HG02870 (cell line): ENCODE results near the gene ERC1.

Experiments used
- ATAC-seq: cut with Tn5 transposase; IDR thresholded peaks from one replicate; pipeline ENCODE4 v1.9.1; 2021; ENCODE audit warnings: mild to moderate bottlenecking, moderate library complexity; ENCODE audit not compliant: unreplicated experiment

ERC1 gene

DNA sequence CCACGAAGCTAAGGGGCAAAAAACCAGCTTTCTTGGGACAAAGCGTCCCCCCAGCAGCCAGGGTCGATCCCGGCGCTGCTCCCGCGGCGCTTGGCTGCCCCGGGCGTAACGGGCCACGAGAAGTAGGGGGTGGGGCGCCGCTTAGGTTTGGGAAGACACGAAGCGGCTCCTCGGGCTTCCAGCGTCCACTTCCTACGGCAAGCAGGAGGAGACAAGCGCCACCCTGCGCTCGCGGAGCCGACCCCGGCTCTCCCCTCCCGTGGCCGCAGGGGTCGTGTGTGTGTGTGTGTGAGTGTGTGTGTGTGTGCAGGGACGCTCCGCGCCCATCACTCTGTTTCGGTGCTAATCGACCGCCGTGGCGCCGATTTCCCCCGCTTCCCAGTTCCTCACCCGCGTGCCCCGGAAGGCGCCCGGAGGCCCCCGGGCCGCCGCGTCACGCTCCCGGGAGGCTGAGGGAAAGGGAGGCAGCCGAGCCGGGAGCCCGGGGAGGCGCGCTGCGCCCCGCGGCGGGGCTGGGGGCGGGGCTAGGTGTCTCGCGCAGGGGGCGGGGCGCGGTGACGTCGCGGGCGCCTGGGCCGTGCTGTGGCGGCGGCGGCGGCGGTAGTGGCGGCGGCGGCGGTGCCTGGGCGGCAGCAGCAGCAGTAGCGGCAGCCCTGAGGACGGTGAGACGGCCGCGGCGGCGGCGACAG is at the start of gene ERC1:
ERC1 (plus strand) TSS at position 563 of the 689 bp plus-strand sequence. CDS start 36,681 bp downstream, outside the sequence.
- ATAC-seq: peak; percentile 80

- ATAC-seq: no peak
These were observed 48.0 kb upstream of the ERC1 start for GRCh38 chr12:943051-943450.

GRCh38 chr12:944211-944610 is 46.8 kb upstream of the ERC1 start:
- no peak for ATAC-seq

DNA sequence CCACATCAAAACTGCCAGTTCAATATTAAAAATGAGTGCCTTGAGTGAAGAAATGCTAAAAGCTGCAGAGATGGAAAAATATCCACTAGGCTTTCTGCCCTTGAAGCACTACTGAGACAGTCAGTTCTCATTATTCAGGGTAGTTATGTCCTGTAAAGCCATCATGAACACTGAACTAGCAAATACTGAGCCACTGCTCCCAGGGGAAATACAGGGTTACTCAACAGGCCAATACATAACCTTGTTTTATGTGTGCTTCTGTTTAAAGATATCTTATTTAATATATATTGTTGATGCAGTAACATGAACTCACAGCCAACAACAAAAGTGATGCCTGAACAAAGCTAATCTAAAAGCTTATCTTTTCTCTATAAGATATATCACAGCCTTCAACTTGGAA is 44.8 kb upstream of the ERC1 start:
- ATAC-seq: no peak

DNA sequence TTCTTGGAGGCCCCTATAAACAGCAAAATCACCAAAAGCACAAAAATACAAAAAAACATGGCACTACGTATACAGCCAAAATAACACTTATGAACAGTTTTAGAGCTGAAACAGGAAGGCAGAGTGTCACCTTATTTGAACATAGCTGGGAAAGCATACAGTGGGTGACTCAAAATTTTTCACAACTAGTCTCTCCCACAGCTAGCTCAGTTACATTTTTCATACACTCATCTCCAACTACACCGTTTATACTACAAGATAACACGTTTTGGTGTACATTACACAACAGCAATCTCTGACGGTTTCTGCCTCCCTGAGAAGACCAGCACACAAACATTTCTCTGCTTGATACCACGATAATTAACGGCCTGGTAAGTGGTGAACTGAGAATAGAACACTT is 44.4 kb upstream of the ERC1 start:
- no peak for ATAC-seq

DNA sequence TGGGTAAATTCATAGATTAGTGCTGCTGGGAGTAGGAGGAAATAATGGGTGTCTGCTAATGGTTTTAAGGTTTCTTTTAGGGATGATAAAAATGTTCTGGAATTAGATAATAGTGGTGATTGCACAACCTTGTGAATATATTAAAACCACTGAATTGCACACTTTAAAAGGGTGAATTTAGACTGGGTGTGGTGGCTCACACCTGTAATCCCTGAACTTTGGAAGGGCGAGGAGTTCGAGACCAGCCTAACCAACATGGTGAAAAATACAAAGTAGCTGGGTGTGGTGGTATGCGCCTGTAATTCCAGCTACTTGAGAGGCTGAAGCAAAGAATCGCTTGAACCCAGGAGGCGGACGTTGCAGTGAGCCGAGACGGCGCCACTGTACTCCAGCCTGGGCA is 42.8 kb upstream of the ERC1 start:
- ATAC-seq: no peak

DNA sequence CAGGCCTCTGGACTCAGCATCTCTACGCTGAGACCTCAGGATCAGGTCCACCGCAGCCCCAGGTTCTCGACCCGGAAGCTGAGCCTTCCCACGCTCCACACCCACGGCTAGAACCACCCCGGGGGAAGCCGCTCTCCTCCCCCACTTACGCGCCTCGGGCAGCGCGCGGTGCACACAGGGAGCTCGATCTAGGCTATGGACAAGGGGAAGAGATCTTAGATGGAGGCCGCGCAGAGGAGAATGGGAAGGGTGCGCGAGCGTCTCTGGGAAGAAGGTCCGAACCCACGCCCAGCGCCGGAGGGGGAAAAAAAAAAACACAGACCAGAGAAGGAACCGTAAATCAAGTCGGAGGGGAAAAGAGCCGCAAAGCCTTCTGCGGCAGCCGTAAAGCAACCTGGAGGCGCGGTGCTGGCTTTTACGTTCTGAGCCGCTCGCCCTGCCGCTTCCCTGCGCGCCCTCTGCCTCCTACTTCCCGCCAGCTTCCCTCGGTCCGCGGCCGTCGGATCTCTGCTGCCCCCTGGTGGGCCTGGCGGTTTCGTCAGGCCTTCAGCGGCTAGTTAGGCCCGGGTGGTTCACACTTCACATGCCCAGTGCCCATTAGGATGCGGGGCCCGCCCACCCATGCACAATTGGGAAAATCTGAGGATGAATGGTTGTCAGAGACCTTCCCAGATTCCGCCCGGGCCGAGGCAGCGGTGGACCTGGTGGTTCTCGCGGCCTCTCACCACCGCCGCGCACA is 41.4 kb upstream of the ERC1 start, which contains the start of gene RAD52:
RAD52 (minus strand) TSS at position 242 of the 739 bp plus-strand sequence. CDS start 16,636 bp downstream, outside the sequence.
- ATAC-seq: peak; percentile 87

GRCh38 chr12:951176-951575 is 39.8 kb upstream of the ERC1 start:
- ATAC-seq: no peak

GRCh38 chr12:953776-954175 is 37.2 kb upstream of the ERC1 start:
- ATAC-seq: no peak

DNA sequence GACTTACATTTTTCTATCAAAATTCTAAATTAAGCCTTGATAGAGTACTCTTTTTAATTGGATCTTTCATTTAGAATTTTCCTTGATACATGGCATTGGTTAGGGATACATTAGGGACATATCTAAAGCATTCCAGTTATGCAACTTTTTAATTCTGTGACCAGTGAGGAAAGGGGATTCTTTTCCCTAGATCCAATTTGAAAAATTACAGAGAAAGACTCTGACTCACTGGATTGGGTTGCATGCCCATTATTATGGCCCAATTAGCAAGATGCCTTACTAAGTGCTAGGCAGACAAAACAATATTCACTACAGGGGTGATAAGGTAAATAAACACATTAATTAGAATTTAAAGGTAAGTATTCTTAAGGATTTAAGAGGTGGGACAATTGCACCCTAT is 36.3 kb upstream of the ERC1 start:
- no peak for ATAC-seq

DNA sequence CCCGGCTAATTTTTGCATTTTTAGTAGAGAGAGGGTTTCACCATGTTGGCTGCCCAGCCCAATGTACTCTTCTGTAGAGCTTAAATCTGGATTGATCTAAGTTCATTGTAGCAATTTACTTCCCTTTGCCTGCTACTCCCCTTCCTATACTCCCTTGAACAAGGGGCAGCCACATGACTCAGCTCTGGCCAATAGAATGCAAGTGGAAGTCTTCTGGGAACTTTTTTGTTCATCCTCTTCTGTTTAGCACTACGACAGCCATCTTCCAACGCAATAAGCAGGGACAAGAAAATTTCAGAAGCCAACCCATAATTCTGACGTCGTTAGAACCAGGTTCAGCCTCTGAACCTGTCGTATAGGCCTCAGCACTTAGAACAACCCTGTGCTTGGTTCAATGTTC is 35.1 kb upstream of the ERC1 start:
- no peak for ATAC-seq

- no peak for ATAC-seq
These were observed 32.4 kb upstream of the ERC1 start for GRCh38 chr12:958588-959123.

- no peak for ATAC-seq
These were observed 24.3 kb upstream of the ERC1 start for GRCh38 chr12:966724-967123.

DNA sequence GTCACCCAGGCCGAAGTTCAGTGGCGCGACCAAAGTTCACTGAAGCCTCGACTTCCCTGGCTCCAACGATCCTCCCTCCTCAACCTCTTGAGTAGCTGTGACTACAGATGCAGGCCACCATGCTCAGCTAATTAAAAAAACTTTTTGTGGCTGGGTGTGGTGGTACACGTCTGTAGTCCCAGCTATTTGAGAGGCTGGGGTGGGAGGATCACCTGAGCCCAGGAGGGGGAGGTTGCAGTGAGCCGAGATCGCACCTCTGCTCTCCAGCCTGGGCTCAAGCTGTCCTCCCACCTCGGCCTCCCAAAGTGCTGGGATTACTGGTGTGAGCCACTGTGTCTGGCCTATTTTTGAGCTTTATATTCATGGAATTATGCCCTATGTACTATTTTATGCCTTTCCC is 23.4 kb upstream of the ERC1 start:
- no peak for ATAC-seq

DNA sequence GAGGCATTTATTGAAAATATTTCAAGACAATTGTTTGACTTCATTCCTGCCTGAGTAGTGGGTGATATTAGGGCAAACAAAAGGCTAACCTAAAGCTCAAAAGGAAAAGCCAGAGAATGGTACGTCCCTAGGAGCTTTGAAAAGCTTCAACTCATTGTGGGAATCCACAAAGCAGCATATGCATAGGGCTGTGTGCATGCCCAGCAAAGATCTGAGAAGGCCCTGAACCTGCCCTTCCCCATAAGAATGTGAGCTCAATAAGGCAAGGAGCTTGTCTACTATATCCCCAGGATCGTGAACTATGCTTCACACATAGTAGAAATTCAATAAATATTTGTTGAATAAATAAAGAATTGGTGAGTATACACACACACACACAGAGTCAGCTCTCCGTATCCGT is 22.5 kb upstream of the ERC1 start:
- no peak for ATAC-seq

- no peak for ATAC-seq
These were observed 21.2 kb upstream of the ERC1 start for GRCh38 chr12:969821-970220.

DNA sequence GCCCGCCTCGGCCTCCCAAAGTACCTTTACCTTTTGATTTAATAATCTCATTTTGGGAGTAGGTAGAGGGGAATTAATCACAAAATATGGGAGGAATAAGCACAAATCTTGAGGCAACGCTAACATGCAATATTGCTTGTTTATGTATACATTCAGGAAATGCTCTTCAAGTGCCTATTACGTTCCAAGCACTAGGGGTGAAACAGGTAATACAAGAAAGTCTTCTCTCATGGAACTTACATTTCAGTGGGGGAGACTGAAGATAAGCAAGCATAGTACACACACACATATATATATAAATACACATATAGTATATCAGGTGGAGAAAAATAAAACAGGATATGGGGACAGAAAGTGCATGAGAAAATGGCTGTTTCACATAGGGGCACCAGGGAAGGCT is 19.0 kb upstream of the ERC1 start:
- no peak for ATAC-seq

DNA sequence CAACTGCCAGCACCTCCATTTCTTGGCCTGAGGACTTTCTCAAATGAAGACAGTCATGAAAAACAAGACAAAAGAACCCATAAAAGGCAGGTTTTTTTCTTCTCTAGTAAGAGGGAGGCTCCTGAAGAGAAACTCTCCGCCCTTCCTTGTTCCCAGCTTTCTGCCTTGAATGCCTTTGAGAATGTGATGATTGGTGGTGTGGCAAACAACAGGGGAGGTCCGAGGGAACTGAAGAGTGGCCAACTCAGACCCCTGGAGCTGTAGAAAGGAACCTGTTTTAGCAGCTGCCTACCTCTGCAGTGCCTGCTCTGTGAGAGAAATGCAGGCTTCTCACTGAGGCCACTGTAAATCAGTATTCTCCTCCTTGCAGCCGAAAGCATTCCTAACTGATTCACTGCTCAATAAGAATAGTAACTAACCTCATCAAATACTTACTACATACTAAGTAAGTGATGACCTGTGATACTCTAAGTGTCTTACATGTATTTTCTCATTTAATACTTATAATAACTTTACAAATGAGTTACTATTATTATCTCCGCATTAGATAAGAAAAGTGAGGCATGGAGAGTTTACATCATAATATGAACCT is 16.7 kb upstream of the ERC1 start:
- no peak for ATAC-seq

DNA sequence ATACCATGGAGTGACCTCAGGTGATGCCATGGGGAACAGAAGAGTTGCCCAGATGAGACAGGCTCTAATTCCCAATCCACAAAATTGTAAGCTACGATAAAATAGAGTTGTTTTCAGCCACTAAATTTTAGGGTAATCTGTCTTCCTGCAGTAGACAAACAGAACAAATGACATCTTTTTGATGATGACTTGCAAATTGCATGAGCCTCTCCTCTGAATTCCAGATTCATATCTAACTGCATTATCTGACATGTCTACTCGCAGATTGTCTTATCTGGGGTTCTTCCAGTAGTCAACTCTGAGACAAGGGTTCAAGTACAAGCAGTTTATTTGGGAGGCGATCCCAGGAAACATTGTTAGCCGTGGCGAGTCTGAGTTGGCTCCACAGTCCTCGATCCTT is 14.4 kb upstream of the ERC1 start:
- no peak for ATAC-seq

- no peak for ATAC-seq
These were observed 13.9 kb upstream of the ERC1 start for GRCh38 chr12:977156-977555.

GRCh38 chr12:979349-979748 is 11.7 kb upstream of the ERC1 start:
- no peak for ATAC-seq
